Measurements from ENCODE around the gene TTC4. TPM values are rescaled to one million over a fixed set of nuclear protein-coding genes. Genes with fewer than 3 reads are reported as not detected.

The TTC4 gene
- total and polyA plus RNA-seq, 2 of the 4 experiments (the other 2 are of a cell fraction) = 21.6 to 27.1 TPM

DNA sequence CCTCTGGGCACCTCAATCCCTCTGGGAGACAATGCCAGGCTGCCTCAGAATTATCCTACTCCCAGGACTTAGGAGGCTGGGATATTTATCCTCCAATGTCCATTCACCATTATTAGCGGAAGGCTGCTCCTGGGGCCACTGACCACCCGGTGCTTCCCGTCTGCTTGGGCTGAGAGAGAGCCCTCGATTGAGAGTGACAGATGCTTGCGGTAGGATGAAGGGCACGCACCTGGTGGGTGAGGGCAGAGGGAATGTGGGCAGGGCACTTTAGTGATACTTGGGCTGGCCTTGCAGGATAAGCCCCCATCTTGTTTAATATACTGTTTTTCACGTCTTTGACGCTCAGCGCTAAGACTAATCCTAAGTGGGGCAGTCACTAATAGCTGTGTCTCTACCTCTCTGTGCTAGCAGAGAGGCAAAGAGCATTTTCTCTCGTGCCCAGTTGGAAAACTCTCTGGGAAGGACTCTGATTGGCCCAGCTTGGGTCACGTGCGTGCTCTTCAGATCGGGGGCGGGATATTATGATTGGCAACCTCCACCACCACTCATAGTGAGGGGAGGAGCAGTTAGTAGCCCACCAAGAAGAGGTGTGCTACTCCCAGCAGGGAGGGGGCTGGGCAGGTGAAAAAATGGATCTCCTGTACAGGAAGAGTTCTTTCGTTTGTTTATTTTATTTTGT lies 59.3 kb downstream of the TTC4 start:
- WGBS, 2 experiments (ENCODE audit: extremely low coverage in 2 of 2, insufficient read length in 1 of 2) = no CpG with 5 or more reads among the region's 15 CpGs
- CTCF ChIA-PET = no interaction called here
- H2AFZ ChIP-seq (replicated peaks; ENCODE audit: low read length, poor library complexity) = peak overlapping the region; percentile 5

More for the DNA sequence above, 59.3 kb downstream of the TTC4 start:
- Histone ChIP-seq H2BK120ac (ENCODE audit: low read depth, low read length) (no peak overlapping the region), H3K27me3 (ENCODE audit: control insufficient read depth, insufficient read depth, low read length) (peaks cover 36% of the 10 kb centered on the region), H4K20me1 (ENCODE audit: insufficient read depth, low read length) (no peaks in the 10 kb centered on the region), H4K5ac (ENCODE audit: low read depth, low read length) (no peak overlapping the region), H3K9me1 (ENCODE audit: insufficient read depth, low read length) (no peaks in the 10 kb centered on the region), H3K4ac (ENCODE audit: low read depth, low read length) (no peak overlapping the region), H3K27ac (ENCODE audit: insufficient read depth, low read length) (no peak overlapping the region), H2BK5ac (ENCODE audit: low read depth, low read length, poor library complexity, severe bottlenecking) (no peak overlapping the region), H3K23ac (ENCODE audit: low read depth, low read length) (no peak overlapping the region), H2AK5ac (ENCODE audit: low read depth, low read length) (no peak overlapping the region), H3K9me3 (ENCODE audit: control insufficient read depth, insufficient read depth, low read length) (no peaks in the 10 kb centered on the region), H3K14ac (replicated peaks; ENCODE audit: low read depth, low read length) (no peak overlapping the region), H3K4me1 (ENCODE audit: control insufficient read depth, insufficient read depth, low read length) (no peaks in the 10 kb centered on the region), H4K91ac (ENCODE audit: insufficient read depth, low read depth, low read length) (no peak overlapping the region), H3K9ac (ENCODE audit: low read depth, low read length) (no peak overlapping the region), H3K36me3 (ENCODE audit: control insufficient read depth, insufficient read depth, low read length) (no peaks in the 10 kb centered on the region), H3K4me2 (ENCODE audit: low read depth, low read length) (no peak overlapping the region), H2BK15ac (ENCODE audit: low read depth, low read length) (no peak overlapping the region), H3K18ac (ENCODE audit: low read depth, low read length) (no peak overlapping the region), H4K8ac (ENCODE audit: low read depth in 2 of 2, low read length in 2 of 2) (peak overlapping the region in 1 of 2 experiments; percentile 66; a peak in 1 of 4 replicates), H3K4me3 (ENCODE audit: insufficient read depth, low read depth, low read length) (no peak overlapping the region), H3K56ac (ENCODE audit: extremely low read depth, insufficient read depth, low read length) (no peak overlapping the region), H2BK20ac (ENCODE audit: low read depth, low read length) (no peak overlapping the region), H2AK9ac (replicated peaks; ENCODE audit: low read depth, low read length, poor library complexity) (no peak overlapping the region), H3K79me1 (ENCODE audit: low read depth in 1 of 2, low read length in 2 of 2) (no peaks in the 10 kb centered on the region)
- in situ Hi-C loops (cut with MboI; ENCODE audit: low sequenced_read_pairs) = loop anchor here (25.0 kb wide), 1 partner anchor 913 kb away; no protein-coding TSS in a partner anchor
- intact Hi-C loops (cut with micrococcal nuclease) = no loop called here
- dilution Hi-C loops (cut with HindIII; ENCODE audit: low sequenced_read_pairs, unreplicated experiment) = no loop called here
- no TSS peak for BruUV-seq (replicated peaks)
- ATAC-seq (ENCODE audit: low read depth) (no peak), DNase-seq (peak; percentile 25)
- TF ChIP-seq, protein P1, sequence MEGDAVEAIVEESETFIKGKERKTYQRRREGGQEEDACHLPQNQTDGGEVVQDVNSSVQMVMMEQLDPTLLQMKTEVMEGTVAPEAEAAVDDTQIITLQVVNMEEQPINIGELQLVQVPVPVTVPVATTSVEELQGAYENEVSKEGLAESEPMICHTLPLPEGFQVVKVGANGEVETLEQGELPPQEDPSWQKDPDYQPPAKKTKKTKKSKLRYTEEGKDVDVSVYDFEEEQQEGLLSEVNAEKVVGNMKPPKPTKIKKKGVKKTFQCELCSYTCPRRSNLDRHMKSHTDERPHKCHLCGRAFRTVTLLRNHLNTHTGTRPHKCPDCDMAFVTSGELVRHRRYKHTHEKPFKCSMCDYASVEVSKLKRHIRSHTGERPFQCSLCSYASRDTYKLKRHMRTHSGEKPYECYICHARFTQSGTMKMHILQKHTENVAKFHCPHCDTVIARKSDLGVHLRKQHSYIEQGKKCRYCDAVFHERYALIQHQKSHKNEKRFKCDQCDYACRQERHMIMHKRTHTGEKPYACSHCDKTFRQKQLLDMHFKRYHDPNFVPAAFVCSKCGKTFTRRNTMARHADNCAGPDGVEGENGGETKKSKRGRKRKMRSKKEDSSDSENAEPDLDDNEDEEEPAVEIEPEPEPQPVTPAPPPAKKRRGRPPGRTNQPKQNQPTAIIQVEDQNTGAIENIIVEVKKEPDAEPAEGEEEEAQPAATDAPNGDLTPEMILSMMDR (conservative IDR thresholded peaks at IDR 0.05; ENCODE audit: low read depth, low read length) = no peak
- TF ChIP-seq, protein P2, sequence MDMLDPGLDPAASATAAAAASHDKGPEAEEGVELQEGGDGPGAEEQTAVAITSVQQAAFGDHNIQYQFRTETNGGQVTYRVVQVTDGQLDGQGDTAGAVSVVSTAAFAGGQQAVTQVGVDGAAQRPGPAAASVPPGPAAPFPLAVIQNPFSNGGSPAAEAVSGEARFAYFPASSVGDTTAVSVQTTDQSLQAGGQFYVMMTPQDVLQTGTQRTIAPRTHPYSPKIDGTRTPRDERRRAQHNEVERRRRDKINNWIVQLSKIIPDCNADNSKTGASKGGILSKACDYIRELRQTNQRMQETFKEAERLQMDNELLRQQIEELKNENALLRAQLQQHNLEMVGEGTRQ (IDR thresholded peaks at IDR 0.05; ENCODE audit: low read depth, low read length) = peak; percentile 80
- POLR2A ChIA-PET (ENCODE audit: unreplicated experiment) = no interaction called here

All from IMR-90 (cell line).